WTC11 (cell line): Measurements from ENCODE around the gene WDFY3. TPM values are rescaled to one million over a fixed set of nuclear protein-coding genes. Genes with fewer than 3 reads are reported as not detected.
A peak's percentile ranks its signal among the peaks of the same experiment; 100 is the strongest.

Experiments used
- ATAC-seq: fragments of 200-7000 bp; cut with Tn5 transposase; 2 replicates; pipeline ENCODE4 v1.10.0; 2021; ENCODE audit warnings: mild to moderate bottlenecking, moderate library complexity
- CTCF ChIA-PET: fragments of 300-600 bp; sonication (Branson Sonifier 250); formaldehyde crosslinking; loops from one replicate; lab custom pipeline; 2021; ENCODE audit warnings: antibody characterized with exemption; lab: Charles Lee
- POLR2A ChIA-PET: fragments of 350-600 bp; sonication (Branson Sonifier 250); formaldehyde crosslinking; loops from one replicate; lab custom pipeline; 2021; ENCODE audit warnings: antibody characterized with exemption; lab: Charles Lee
- DNase-seq: peaks from one replicate; pipeline ENCODE4 v3.0.0; 2021; ENCODE audit warnings: low spot score
- H3K27ac Mint-ChIP-seq: 2 replicates; pipeline ENCODE4 v1.8.0; 2021; ENCODE audit warnings: mixed read lengths
- H3K27me3 Mint-ChIP-seq: 2 replicates; pipeline ENCODE4 v1.8.0; 2021; ENCODE audit warnings: low read depth, mild to moderate bottlenecking, moderate library complexity, mixed read lengths
- H3K36me3 Mint-ChIP-seq: 2 replicates; pipeline ENCODE4 v1.8.0; 2021; ENCODE audit warnings: mixed read lengths
- H3K4me1 Mint-ChIP-seq: 2 replicates; pipeline ENCODE4 v1.8.0; 2022; ENCODE audit warnings: mixed read lengths
- H3K4me3 Mint-ChIP-seq: 2 replicates; pipeline ENCODE4 v1.8.0; 2021; ENCODE audit warnings: mild to moderate bottlenecking, moderate library complexity, mixed read lengths
- H3K9me3 Mint-ChIP-seq: 2 replicates; pipeline ENCODE4 v1.8.0; 2021; ENCODE audit warnings: mixed read lengths
- ATF1 ChIP-seq: sonication (generic); formaldehyde crosslinking; IDR thresholded peaks from 2 replicates; pipeline ENCODE4 v1.8.1; 2023; ENCODE audit warnings: mild to moderate bottlenecking, moderate library complexity, missing genetic modification reagents
- CBFB ChIP-seq: sonication (generic); formaldehyde crosslinking; IDR thresholded peaks from 2 replicates; pipeline ENCODE4 v1.8.1; 2022; ENCODE audit warnings: mild to moderate bottlenecking, low read depth, missing genetic modification reagents
- CREB1 ChIP-seq: sonication (generic); formaldehyde crosslinking; IDR thresholded peaks from 2 replicates; pipeline ENCODE4 v1.8.0; 2023; ENCODE audit warnings: mild to moderate bottlenecking, missing genetic modification reagents
- EMX1 ChIP-seq: fragments of 250-450 bp; sonication (Bioruptor Pico); IDR thresholded peaks from 2 replicates; pipeline ENCODE4 v1.8.0; 2021; ENCODE audit warnings: mild to moderate bottlenecking
- ETV6 ChIP-seq: sonication (generic); formaldehyde crosslinking; IDR thresholded peaks from 2 replicates; pipeline ENCODE4 v1.8.1; 2022; ENCODE audit warnings: mild to moderate bottlenecking, missing genetic modification reagents
- FOXK1 ChIP-seq: sonication (generic); formaldehyde crosslinking; IDR thresholded peaks from 2 replicates; pipeline ENCODE4 v1.8.0; 2022; ENCODE audit warnings: mild to moderate bottlenecking, moderate library complexity, missing genetic modification reagents
- FOXP1 ChIP-seq: sonication (generic); formaldehyde crosslinking; IDR thresholded peaks from 2 replicates; pipeline ENCODE4 v1.8.0; 2022; ENCODE audit warnings: missing genetic modification reagents, mild to moderate bottlenecking, moderate library complexity, borderline replicate concordance
- JUN ChIP-seq: sonication (generic); formaldehyde crosslinking; IDR thresholded peaks from 2 replicates; pipeline ENCODE4 v1.8.0; 2023; ENCODE audit warnings: mild to moderate bottlenecking, missing genetic modification reagents
- MYBL2 ChIP-seq: sonication (generic); formaldehyde crosslinking; IDR thresholded peaks from 2 replicates; pipeline ENCODE4 v1.8.1; 2023; ENCODE audit warnings: mild to moderate bottlenecking, moderate library complexity, missing genetic modification reagents
- NFE2L1 ChIP-seq: sonication (generic); formaldehyde crosslinking; IDR thresholded peaks from 2 replicates; pipeline ENCODE4 v1.8.1; 2023; ENCODE audit warnings: missing genetic modification reagents
- NFYB ChIP-seq: sonication (generic); formaldehyde crosslinking; conservative IDR thresholded peaks from 2 replicates; pipeline ENCODE4 v1.8.0; 2022; ENCODE audit warnings: low read depth, missing genetic modification reagents
- NR3C1 ChIP-seq: sonication (generic); formaldehyde crosslinking; conservative IDR thresholded peaks from 2 replicates; pipeline ENCODE4 v1.8.1; 2023; ENCODE audit warnings: low read depth, mild to moderate bottlenecking, missing genetic modification reagents
- OVOL2 ChIP-seq: fragments of 250-450 bp; sonication (Bioruptor Pico); IDR thresholded peaks from 2 replicates; pipeline ENCODE4 v1.9.0; 2021; ENCODE audit warnings: mild to moderate bottlenecking, borderline replicate concordance
- PRRX2 ChIP-seq: fragments of 250-450 bp; sonication (Bioruptor Pico); IDR thresholded peaks from 2 replicates; pipeline ENCODE4 v1.8.0; 2021; ENCODE audit warnings: mild to moderate bottlenecking
- RORB ChIP-seq: fragments of 250-450 bp; sonication (Bioruptor Pico); IDR thresholded peaks from 2 replicates; pipeline ENCODE4 v1.9.0; 2021; ENCODE audit warnings: mild to moderate bottlenecking
- SP1 ChIP-seq: sonication (generic); formaldehyde crosslinking; conservative IDR thresholded peaks from 2 replicates; pipeline ENCODE4 v1.8.1; 2022; ENCODE audit warnings: missing genetic modification reagents
- TCF7 ChIP-seq: sonication (generic); formaldehyde crosslinking; IDR thresholded peaks from 2 replicates; pipeline ENCODE4 v1.8.0; 2022; ENCODE audit warnings: mild to moderate bottlenecking, low read depth, missing genetic modification reagents, moderate library complexity
- total RNA-seq: library from RNA; stranded (reverse); gene quantifications from 3 replicates; pipeline ENCODE4 v1.2.3, GENCODE V29; 2021
- TF ChIP-seq, protein P1 (sequence below): fragments of 200-600 bp; IDR thresholded peaks from 2 replicates; pipeline ENCODE4 v1.8.0; 2022; ENCODE audit warnings: antibody characterized with exemption
- TF ChIP-seq, protein P2 (sequence below): sonication (generic); formaldehyde crosslinking; IDR thresholded peaks from 2 replicates; pipeline ENCODE4 v1.8.0; 2022; ENCODE audit warnings: mild to moderate bottlenecking, missing genetic modification reagents
- TF ChIP-seq, protein P3 (sequence below): sonication (generic); formaldehyde crosslinking; IDR thresholded peaks from 2 replicates; pipeline ENCODE4 v1.8.1; 2022; ENCODE audit warnings: mild to moderate bottlenecking, moderate library complexity, missing genetic modification reagents
- TF ChIP-seq, protein P4 (sequence below): sonication (generic); formaldehyde crosslinking; IDR thresholded peaks from 2 replicates; pipeline ENCODE4 v1.8.1; 2023; ENCODE audit warnings: mild to moderate bottlenecking, missing genetic modification reagents
- TF ChIP-seq, protein P5 (sequence below): sonication (generic); formaldehyde crosslinking; conservative IDR thresholded peaks from 2 replicates; pipeline ENCODE4 v1.8.1; 2023; ENCODE audit warnings: mild to moderate bottlenecking, low read depth, missing genetic modification reagents, moderate library complexity
- TF ChIP-seq, protein P6 (sequence below): sonication (generic); formaldehyde crosslinking; IDR thresholded peaks from 2 replicates; pipeline ENCODE4 v1.8.1; 2022; ENCODE audit warnings: low read depth, missing genetic modification reagents, borderline replicate concordance
- TF ChIP-seq, protein P7 (sequence below): sonication (generic); formaldehyde crosslinking; IDR thresholded peaks from 2 replicates; pipeline ENCODE4 v1.8.1; 2023; ENCODE audit warnings: mild to moderate bottlenecking, missing genetic modification reagents, moderate library complexity
- TF ChIP-seq, protein P8 (sequence below): sonication (generic); formaldehyde crosslinking; IDR thresholded peaks from 2 replicates; pipeline ENCODE4 v1.8.1; 2022; ENCODE audit warnings: missing genetic modification reagents, borderline replicate concordance

Gene WDFY3
- total RNA-seq, 1 experiment from 2014 or later, result 77.2 TPM

DNA sequence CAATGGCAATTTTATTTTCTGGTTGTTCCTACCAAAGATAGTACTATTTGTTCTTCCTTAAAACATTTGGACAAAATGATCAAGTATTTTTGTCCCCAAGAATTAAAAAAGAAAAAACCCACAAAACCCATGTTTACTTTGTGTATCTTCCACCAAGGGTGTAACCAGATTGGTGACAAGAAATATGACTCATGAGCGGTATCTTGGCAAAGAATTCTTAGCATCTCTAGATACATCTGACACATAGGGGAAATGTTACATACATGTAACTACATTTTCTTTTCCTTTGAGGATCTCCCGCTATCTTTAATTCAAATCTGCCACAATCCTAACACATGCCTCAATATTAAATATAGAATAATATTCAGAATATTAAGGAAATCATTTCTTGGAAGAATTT lies 78.7 kb downstream of the WDFY3 start (continued):
- TF ChIP-seq, protein P1, sequence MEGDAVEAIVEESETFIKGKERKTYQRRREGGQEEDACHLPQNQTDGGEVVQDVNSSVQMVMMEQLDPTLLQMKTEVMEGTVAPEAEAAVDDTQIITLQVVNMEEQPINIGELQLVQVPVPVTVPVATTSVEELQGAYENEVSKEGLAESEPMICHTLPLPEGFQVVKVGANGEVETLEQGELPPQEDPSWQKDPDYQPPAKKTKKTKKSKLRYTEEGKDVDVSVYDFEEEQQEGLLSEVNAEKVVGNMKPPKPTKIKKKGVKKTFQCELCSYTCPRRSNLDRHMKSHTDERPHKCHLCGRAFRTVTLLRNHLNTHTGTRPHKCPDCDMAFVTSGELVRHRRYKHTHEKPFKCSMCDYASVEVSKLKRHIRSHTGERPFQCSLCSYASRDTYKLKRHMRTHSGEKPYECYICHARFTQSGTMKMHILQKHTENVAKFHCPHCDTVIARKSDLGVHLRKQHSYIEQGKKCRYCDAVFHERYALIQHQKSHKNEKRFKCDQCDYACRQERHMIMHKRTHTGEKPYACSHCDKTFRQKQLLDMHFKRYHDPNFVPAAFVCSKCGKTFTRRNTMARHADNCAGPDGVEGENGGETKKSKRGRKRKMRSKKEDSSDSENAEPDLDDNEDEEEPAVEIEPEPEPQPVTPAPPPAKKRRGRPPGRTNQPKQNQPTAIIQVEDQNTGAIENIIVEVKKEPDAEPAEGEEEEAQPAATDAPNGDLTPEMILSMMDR, result no peak
- TF ChIP-seq MYBL2, result no peak
- no peak for TF ChIP-seq RORB (CRISPR knock-in tag)
- TF ChIP-seq, protein P2, sequence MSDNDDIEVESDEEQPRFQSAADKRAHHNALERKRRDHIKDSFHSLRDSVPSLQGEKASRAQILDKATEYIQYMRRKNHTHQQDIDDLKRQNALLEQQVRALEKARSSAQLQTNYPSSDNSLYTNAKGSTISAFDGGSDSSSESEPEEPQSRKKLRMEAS (CRISPR knock-in tag), result no peak
- no peak for TF ChIP-seq PRRX2 (CRISPR knock-in tag)
- TF ChIP-seq SP1, result no peak
- TF ChIP-seq EMX1 (CRISPR knock-in tag), result no peak
- no peak for TF ChIP-seq TCF7
- no peak for TF ChIP-seq CBFB (CRISPR knock-in tag)

DNA sequence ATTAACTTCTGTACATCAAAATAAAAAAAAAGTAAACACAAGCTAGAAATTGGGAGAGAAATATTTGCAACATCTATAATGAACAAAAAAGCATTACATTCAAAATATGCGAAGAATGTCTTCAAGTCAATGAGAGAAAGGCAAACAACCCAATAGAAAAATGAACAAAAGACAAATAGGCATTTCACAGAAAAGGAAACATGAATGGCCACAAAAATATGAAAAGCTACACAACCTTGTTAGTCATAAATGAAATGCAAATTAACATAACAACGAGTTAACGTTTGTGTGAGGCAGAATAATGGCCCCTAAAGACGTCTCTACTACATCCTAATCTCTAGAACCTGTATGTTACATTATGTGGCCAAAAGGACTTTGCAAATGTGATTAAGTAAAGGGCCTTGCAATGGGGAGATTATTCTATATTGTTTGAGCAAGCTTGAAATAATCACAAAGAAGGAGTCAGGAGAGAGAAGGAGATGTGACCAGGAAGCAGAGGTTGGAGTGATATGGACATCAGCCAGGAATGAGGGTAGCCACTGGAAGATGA lies 86.8 kb downstream of the WDFY3 start:
- DNase-seq, result no peak
- ChIA-PET POLR2A (interaction anchor here (0.6 kb wide), 1 partner anchor 53 kb away, joined by 3 read pairs; no protein-coding TSS in a partner anchor), CTCF (no interaction called here)
- 0 out of 2 replicates have a peak, but pooled peaks cover 2% of the 10 kb centered on the region for H3K36me3 Mint-ChIP-seq
- H3K27ac Mint-ChIP-seq, result 0 out of 2 replicates have a peak overlapping the region, but pooled peaks have one; percentile 35
- H3K9me3 Mint-ChIP-seq, result no peaks in the 10 kb centered on the region
- H3K4me3 Mint-ChIP-seq, result no peak overlapping the region
- H3K4me1 Mint-ChIP-seq, result peaks cover 17% of the 10 kb centered on the region
- no peak for ATAC-seq
- TF ChIP-seq OVOL2 (CRISPR knock-in tag) (no peak), JUN (CRISPR knock-in tag) (no peak), FOXK1 (CRISPR knock-in tag) (no peak), NFE2L1 (CRISPR knock-in tag) (no peak), NR3C1 (CRISPR knock-in tag) (no peak), MYBL2 (no peak), NFYB (CRISPR knock-in tag) (no peak), ATF1 (CRISPR knock-in tag) (no peak), FOXP1 (CRISPR knock-in tag) (no peak), ETV6 (CRISPR knock-in tag) (no peak), RORB (CRISPR knock-in tag) (no peak), CREB1 (CRISPR knock-in tag) (no peak)
- TF ChIP-seq, protein P3, sequence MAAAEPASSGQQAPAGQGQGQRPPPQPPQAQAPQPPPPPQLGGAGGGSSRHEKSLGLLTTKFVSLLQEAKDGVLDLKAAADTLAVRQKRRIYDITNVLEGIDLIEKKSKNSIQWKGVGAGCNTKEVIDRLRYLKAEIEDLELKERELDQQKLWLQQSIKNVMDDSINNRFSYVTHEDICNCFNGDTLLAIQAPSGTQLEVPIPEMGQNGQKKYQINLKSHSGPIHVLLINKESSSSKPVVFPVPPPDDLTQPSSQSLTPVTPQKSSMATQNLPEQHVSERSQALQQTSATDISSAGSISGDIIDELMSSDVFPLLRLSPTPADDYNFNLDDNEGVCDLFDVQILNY (CRISPR knock-in tag), result no peak
- TF ChIP-seq, protein P4, sequence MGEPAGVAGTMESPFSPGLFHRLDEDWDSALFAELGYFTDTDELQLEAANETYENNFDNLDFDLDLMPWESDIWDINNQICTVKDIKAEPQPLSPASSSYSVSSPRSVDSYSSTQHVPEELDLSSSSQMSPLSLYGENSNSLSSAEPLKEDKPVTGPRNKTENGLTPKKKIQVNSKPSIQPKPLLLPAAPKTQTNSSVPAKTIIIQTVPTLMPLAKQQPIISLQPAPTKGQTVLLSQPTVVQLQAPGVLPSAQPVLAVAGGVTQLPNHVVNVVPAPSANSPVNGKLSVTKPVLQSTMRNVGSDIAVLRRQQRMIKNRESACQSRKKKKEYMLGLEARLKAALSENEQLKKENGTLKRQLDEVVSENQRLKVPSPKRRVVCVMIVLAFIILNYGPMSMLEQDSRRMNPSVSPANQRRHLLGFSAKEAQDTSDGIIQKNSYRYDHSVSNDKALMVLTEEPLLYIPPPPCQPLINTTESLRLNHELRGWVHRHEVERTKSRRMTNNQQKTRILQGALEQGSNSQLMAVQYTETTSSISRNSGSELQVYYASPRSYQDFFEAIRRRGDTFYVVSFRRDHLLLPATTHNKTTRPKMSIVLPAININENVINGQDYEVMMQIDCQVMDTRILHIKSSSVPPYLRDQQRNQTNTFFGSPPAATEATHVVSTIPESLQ (CRISPR knock-in tag), result no peak
- TF ChIP-seq, protein P5, sequence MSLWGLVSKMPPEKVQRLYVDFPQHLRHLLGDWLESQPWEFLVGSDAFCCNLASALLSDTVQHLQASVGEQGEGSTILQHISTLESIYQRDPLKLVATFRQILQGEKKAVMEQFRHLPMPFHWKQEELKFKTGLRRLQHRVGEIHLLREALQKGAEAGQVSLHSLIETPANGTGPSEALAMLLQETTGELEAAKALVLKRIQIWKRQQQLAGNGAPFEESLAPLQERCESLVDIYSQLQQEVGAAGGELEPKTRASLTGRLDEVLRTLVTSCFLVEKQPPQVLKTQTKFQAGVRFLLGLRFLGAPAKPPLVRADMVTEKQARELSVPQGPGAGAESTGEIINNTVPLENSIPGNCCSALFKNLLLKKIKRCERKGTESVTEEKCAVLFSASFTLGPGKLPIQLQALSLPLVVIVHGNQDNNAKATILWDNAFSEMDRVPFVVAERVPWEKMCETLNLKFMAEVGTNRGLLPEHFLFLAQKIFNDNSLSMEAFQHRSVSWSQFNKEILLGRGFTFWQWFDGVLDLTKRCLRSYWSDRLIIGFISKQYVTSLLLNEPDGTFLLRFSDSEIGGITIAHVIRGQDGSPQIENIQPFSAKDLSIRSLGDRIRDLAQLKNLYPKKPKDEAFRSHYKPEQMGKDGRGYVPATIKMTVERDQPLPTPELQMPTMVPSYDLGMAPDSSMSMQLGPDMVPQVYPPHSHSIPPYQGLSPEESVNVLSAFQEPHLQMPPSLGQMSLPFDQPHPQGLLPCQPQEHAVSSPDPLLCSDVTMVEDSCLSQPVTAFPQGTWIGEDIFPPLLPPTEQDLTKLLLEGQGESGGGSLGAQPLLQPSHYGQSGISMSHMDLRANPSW (CRISPR knock-in tag), result no peak
- TF ChIP-seq, protein P2 (CRISPR knock-in tag), result no peak
- TF ChIP-seq, protein P6, sequence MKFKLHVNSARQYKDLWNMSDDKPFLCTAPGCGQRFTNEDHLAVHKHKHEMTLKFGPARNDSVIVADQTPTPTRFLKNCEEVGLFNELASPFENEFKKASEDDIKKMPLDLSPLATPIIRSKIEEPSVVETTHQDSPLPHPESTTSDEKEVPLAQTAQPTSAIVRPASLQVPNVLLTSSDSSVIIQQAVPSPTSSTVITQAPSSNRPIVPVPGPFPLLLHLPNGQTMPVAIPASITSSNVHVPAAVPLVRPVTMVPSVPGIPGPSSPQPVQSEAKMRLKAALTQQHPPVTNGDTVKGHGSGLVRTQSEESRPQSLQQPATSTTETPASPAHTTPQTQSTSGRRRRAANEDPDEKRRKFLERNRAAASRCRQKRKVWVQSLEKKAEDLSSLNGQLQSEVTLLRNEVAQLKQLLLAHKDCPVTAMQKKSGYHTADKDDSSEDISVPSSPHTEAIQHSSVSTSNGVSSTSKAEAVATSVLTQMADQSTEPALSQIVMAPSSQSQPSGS (CRISPR knock-in tag), result no peak
- TF ChIP-seq, protein P7, sequence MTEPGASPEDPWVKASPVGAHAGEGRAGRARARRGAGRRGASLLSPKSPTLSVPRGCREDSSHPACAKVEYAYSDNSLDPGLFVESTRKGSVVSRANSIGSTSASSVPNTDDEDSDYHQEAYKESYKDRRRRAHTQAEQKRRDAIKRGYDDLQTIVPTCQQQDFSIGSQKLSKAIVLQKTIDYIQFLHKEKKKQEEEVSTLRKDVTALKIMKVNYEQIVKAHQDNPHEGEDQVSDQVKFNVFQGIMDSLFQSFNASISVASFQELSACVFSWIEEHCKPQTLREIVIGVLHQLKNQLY (CRISPR knock-in tag), result no peak
- TF ChIP-seq, protein P8, sequence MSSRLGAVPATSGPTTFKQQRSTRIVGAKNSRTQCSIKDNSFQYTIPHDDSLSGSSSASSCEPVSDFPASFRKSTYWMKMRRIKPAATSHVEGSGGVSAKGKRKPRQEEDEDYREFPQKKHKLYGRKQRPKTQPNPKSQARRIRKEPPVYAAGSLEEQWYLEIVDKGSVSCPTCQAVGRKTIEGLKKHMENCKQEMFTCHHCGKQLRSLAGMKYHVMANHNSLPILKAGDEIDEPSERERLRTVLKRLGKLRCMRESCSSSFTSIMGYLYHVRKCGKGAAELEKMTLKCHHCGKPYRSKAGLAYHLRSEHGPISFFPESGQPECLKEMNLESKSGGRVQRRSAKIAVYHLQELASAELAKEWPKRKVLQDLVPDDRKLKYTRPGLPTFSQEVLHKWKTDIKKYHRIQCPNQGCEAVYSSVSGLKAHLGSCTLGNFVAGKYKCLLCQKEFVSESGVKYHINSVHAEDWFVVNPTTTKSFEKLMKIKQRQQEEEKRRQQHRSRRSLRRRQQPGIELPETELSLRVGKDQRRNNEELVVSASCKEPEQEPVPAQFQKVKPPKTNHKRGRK, result no peak
- H3K27me3 Mint-ChIP-seq, result no peaks in the 10 kb centered on the region
